Esophagus (tissue), 2 donors: ENCODE results near the gene TUFT1. TPM values are rescaled to one million over a fixed set of nuclear protein-coding genes. Genes with fewer than 3 reads are reported as not detected.
A peak's percentile ranks its signal among the peaks of the same experiment; 100 is the strongest.
"Not testable (repeated sequence)": the region's sequence is repeated elsewhere in the genome, so short reads cannot be mapped to it uniquely, and the experiment has no call there.

ENCODE experiments used
- H3K27ac ChIP-seq, 2 donors: one replicate each; pipeline ENCODE4 v1.5.1; 2013; ENCODE audit warnings: low read depth in 2 of 2, mild to moderate bottlenecking in 2 of 2, inconsistent platforms in 1 of 2, low read length in 1 of 2, moderate library complexity in 1 of 2
- H3K27me3 ChIP-seq, 2 donors: one replicate each; pipeline ENCODE4 v1.6.1; 2013; ENCODE audit warnings: low read length in 2 of 2, control low read depth in 1 of 2, mild to moderate bottlenecking in 1 of 2; ENCODE audit not compliant: insufficient read depth in 2 of 2, control insufficient read depth in 1 of 2
- H3K36me3 ChIP-seq, 2 donors: one replicate each; pipeline ENCODE4 v1.6.1; 2013; ENCODE audit warnings: low read length in 1 of 2; ENCODE audit not compliant: control insufficient read depth in 2 of 2, insufficient read depth in 2 of 2
- H3K4me1 ChIP-seq, 2 donors: one replicate each; pipeline ENCODE4 v1.6.1; 2013; ENCODE audit warnings: low read length in 1 of 2; ENCODE audit not compliant: control insufficient read depth in 2 of 2, insufficient read depth in 2 of 2
- H3K4me3 ChIP-seq, 2 donors: one replicate each; pipeline ENCODE4 v1.5.1; 2013; ENCODE audit warnings: low read length in 2 of 2, mild to moderate bottlenecking in 2 of 2, low read depth in 1 of 2, moderate library complexity in 1 of 2
- H3K9me3 ChIP-seq, 2 donors: one replicate each; pipeline ENCODE4 v1.6.1; 2013; ENCODE audit warnings: mild to moderate bottlenecking in 2 of 2, low read depth in 1 of 2, low read length in 1 of 2, moderate library complexity in 1 of 2; ENCODE audit not compliant: control insufficient read depth in 2 of 2, insufficient read depth in 1 of 2
- WGBS, 2 donors: extraction: QIAGEN DNeasy Blood & Tissue Kit; methylation state at CpG; one replicate each; pipeline ENCODE4 v1.1.7; 2013; 5-methylcytosine and 5-hydroxymethylcytosine counted together
- polyA plus RNA-seq, 2 donors: library from polyadenylated mRNA; stranded (reverse); fragments of 200-250 nt; gene quantifications; one replicate each; pipeline ENCODE4 v1.2.3, GENCODE V29; 2013
- donor health status: healthy with polysubstance abuse.
- donor health status: Bipolar disorder and iron deficiency.

TUFT1 gene
- polyA plus RNA-seq, 2 donors, result 28.6 to 33.5 TPM

DNA sequence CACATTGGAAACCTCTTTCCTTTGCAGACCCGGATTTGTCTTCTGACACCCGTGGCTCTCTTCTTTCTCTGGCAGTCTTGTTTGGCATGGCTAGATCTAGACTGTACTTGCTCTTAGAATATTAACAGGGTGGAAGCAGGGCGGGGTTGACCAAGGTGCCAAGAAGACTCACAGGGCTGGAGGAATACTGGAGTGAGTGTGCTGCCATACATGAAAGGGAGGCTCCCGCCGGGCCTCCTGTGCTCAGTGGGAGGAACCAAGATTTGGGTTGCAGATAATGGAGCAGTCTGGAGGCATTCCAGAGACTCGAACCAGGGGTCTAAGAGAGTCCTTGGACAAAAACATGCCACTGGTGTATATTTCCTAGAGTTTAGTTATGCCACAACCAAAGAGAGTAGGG, 44.2 kb downstream of the TUFT1 start:
- Histone ChIP-seq H3K4me3 (no peak overlapping the region), H3K9me3 (no peaks in the 10 kb centered on the region), H3K36me3 (peaks cover 5 to 14% of the 10 kb centered on the region in 2 donors), H3K27ac (peak overlapping the region; percentile 85 to 91), H3K4me1 (peaks cover 0 to 12% of the 10 kb centered on the region in 2 donors), H3K27me3 (no peaks in the 10 kb centered on the region)
- WGBS, 2 donors, result 42 to 54% methylated on average over 6 of the region's 6 CpGs

DNA sequence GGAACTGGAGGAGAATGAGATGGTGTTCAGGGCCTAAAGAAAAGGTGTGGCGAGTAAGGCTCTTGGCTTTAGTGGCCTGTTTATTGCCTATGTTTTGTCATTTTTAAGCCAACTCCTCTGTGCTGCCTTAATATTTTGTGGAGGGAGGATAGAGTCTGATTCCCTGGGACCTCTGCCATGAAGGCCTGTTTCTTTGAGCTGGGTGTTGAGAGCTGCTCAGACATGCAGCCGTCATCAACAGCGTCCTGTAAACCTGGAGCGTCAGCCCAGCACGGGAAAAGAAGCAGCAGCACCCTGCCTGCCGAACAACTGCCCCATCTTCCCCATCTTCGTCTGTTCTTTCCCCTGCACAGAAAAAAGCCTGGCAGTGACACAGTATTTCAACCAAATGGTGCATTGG, 44.7 kb downstream of the TUFT1 start:
- Histone ChIP-seq H3K36me3 (peaks cover 5 to 13% of the 10 kb centered on the region in 2 donors), H3K27ac (peak overlapping the region; percentile 85 to 91), H3K9me3 (no peaks in the 10 kb centered on the region), H3K4me1 (peaks cover 0 to 12% of the 10 kb centered on the region in 2 donors), H3K4me3 (no peak overlapping the region), H3K27me3 (no peaks in the 10 kb centered on the region)
- 44 to 76% methylated on average over 7 of the region's 7 CpGs for WGBS, 2 donors

GRCh38 chr1:151585622-151586021, 45.5 kb downstream of the TUFT1 start:
- H3K4me1 ChIP-seq, result peaks cover 0 to 9% of the 10 kb centered on the region in 2 donors
- peaks cover 4 to 11% of the 10 kb centered on the region in 2 donors for H3K36me3 ChIP-seq
- 0 to 37% methylated on average over 1 of the region's 1 CpG for WGBS, 2 donors
- H3K27ac ChIP-seq, result peak overlapping the region; percentile 84 to 85
- no peak overlapping the region for H3K4me3 ChIP-seq
- no peaks in the 10 kb centered on the region for H3K9me3 ChIP-seq
- no peaks in the 10 kb centered on the region for H3K27me3 ChIP-seq

DNA sequence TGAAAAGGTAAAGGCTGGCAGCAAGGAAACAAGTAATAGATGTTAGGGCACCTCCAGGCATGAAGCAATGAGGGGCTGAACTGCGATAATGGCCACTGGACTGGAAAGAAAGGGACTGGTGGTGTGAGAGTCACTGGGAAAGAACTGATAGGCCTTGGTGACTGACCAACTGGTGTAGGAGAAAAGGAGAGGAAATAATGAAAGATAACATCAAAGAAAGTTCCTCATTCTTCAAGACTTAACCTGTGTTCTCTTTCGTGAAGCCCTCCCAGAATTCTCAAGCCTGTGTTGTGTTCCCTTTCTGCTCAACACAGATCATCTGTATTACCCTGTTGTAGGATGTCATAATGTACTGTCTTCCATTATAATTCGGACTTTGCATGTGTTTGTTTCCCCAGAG, 50.9 kb downstream of the TUFT1 start:
- Histone ChIP-seq H3K4me3 (no peak overlapping the region), H3K27me3 (no peaks in the 10 kb centered on the region), H3K4me1 (peaks cover 0 to 2% of the 10 kb centered on the region in 2 donors), H3K27ac (no peak overlapping the region), H3K9me3 (no peaks in the 10 kb centered on the region), H3K36me3 (no peaks in the 10 kb centered on the region)
- 86 to 93% methylated on average over 3 of the region's 3 CpGs for WGBS, 2 donors

GRCh38 chr1:151593730-151594129, 53.6 kb downstream of the TUFT1 start:
- 45 to 48% methylated on average over 9 of the region's 9 CpGs for WGBS, 2 donors
- Histone ChIP-seq H3K4me3 (no peak overlapping the region), H3K4me1 (no peaks in the 10 kb centered on the region), H3K36me3 (no peaks in the 10 kb centered on the region), H3K9me3 (no peaks in the 10 kb centered on the region), H3K27me3 (no peaks in the 10 kb centered on the region), H3K27ac (no peak overlapping the region)

DNA sequence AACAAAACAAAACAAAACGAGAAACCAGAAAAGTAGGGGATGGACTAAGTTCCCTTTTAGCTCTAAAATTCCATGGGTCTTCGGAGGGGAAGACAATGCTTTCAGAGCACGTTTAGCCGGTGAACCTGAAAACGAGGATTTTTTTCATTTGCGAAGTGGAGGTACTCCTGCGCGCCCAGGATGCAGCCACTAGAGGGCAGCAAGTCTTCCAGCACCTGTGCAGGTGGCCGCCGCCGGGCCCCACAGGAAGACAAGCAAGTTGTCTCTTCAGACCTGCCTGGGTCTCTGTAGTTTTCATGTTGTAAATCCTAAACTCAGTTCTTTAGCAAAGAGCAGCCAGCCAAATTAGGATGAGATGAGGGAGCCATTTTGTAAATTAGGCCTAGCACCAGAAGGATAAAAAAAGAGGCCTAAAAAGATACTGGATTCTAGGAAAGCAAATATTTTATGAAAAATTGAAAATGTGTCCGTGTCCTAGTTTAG, 54.1 kb downstream of the TUFT1 start:
- Histone ChIP-seq H3K9me3 (no peaks in the 10 kb centered on the region), H3K4me3 (no peak overlapping the region), H3K27ac (no peak overlapping the region), H3K27me3 (no peaks in the 10 kb centered on the region), H3K36me3 (no peaks in the 10 kb centered on the region), H3K4me1 (no peaks in the 10 kb centered on the region)
- 8% methylated on average over 12 of the region's 12 CpGs for WGBS, 2 donors

DNA sequence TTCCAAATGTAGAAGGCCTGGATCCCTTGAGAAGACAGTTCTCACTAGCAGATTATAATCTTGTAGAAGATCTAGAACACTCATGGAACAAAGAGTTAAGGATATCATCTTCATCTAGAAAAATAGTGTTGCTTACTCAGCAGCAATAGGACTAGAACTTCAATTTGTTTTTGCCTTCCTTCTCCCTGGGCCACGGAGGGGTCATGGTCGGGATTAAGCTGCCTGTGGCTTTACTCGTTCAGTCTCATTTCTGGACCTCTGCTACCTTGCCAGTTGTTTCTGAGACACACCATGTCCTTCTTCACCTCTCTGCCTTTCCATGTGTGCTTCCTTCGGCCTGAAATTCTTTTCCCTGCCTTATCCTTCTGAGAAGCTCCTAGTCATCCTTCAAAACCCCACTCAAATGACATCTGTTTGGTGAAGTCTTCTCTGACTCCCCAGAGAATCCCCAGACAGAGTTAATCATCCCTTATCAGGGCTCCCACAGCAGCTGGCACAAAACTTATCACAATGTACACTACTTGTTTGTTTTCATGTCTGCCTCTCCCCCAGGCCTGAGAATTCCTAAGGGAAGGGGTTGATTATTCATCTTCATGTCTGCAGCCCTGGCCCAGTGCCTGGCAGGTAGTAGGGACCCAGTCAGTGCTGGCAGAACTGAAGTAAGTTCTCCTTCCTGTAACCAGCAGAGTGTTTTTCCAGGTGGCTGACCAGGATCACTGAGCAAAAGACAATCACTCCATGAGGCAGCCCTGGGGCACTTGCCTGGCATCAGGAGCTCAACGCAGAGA, 56.3 kb downstream of the TUFT1 start:
- WGBS, 2 donors, result 77 to 81% methylated on average over 5 of the region's 5 CpGs
- no peaks in the 10 kb centered on the region for H3K4me1 ChIP-seq
- no peaks in the 10 kb centered on the region for H3K9me3 ChIP-seq
- no peaks in the 10 kb centered on the region for H3K36me3 ChIP-seq
- no peaks in the 10 kb centered on the region for H3K27me3 ChIP-seq
- H3K27ac ChIP-seq, result no peak overlapping the region
- H3K4me3 ChIP-seq, result no peak overlapping the region

- not testable (repeated sequence) for H3K9me3 ChIP-seq, H3K4me1 ChIP-seq
- WGBS, 2 donors, result 86 to 87% methylated on average over 3 to 5 of the region's 5 CpGs
These were observed 62.4 kb downstream of the TUFT1 start for GRCh38 chr1:151602550-151602949.

GRCh38 chr1:151604291-151604690, 64.2 kb downstream of the TUFT1 start:
- WGBS, 2 donors, result 59 to 60% methylated on average over 2 of the region's 2 CpGs
- Histone ChIP-seq H3K27ac (no peak overlapping the region), H3K9me3 (no peaks in the 10 kb centered on the region), H3K27me3 (no peaks in the 10 kb centered on the region), H3K36me3 (no peaks in the 10 kb centered on the region), H3K4me3 (no peak overlapping the region), H3K4me1 (peaks cover 2% of the 10 kb centered on the region in 2 donors)

More at GRCh38 chr1:151602550-151602949, 62.4 kb downstream of the TUFT1 start:
- not testable (repeated sequence) for H3K36me3 ChIP-seq, H3K27ac ChIP-seq, H3K27me3 ChIP-seq, H3K4me3 ChIP-seq

DNA sequence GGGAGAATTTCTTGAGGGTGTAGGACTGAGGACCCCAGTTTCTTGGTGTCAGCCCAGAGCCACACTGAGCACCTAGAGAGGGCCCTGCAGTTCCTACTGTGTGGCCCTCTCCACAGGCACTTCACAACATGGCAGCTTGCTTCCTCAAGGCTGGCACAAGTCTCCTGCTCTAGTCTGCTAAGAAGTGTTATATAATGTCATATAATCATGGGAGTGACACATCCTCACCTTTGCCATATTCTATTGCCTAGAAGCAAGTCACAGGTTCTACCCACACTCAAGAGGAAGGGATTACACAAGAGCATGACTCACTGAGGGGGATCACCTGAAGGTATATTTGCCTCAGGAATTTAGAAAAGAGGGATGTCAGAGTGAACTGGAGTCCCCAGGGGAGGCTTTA, 66.3 kb downstream of the TUFT1 start:
- Histone ChIP-seq H3K4me1 (peaks cover 2% of the 10 kb centered on the region in 2 donors), H3K4me3 (no peak overlapping the region), H3K27ac (no peak overlapping the region), H3K9me3 (no peaks in the 10 kb centered on the region), H3K36me3 (no peaks in the 10 kb centered on the region), H3K27me3 (no peaks in the 10 kb centered on the region)
